KMS-11 (cell line): Measurements from ENCODE around the gene DBNDD1.
"Not testable (repeated sequence)": the region's sequence is repeated elsewhere in the genome, so short reads cannot be mapped to it uniquely, and the experiment has no call there.

ENCODE experiments used
- H2AFZ ChIP-seq: fragments of 200-600 bp; sonication (generic); 2 replicates; pipeline ENCODE4 v1.6.1; 2016; ENCODE audit warnings: antibody characterized with exemption, mixed run types, low read depth
- H3K27ac ChIP-seq: fragments of 200-600 bp; sonication (generic); 2 replicates; pipeline ENCODE4 v1.6.1; 2016; ENCODE audit warnings: mild to moderate bottlenecking, mixed run types
- H3K27me3 ChIP-seq: fragments of 200-600 bp; sonication (generic); 2 replicates; pipeline ENCODE4 v1.6.1; 2017; ENCODE audit warnings: mild to moderate bottlenecking, low read depth, mixed run types, moderate library complexity; ENCODE audit not compliant: insufficient read depth
- H3K36me3 ChIP-seq: fragments of 200-600 bp; sonication (generic); 2 replicates; pipeline ENCODE4 v1.6.1; 2017; ENCODE audit warnings: mild to moderate bottlenecking, mixed run types; ENCODE audit not compliant: insufficient read depth
- H3K4me1 ChIP-seq: fragments of 200-600 bp; sonication (generic); 2 replicates; pipeline ENCODE4 v1.6.1; 2016; ENCODE audit warnings: mild to moderate bottlenecking, low read depth, mixed run types; ENCODE audit not compliant: poor library complexity, severe bottlenecking
- H3K4me2 ChIP-seq: fragments of 200-600 bp; sonication (generic); 2 replicates; pipeline ENCODE4 v1.7.0; 2016; ENCODE audit warnings: mild to moderate bottlenecking, mixed run types
- H3K4me3 ChIP-seq: fragments of 200-600 bp; sonication (generic); IDR thresholded peaks from 2 replicates; pipeline ENCODE4 v1.6.1; 2017; ENCODE audit warnings: low read depth, low read length, mixed read lengths; ENCODE audit not compliant: insufficient read depth
- H3K79me2 ChIP-seq: fragments of 200-600 bp; sonication (generic); 2 replicates; pipeline ENCODE4 v1.6.1; 2016; ENCODE audit warnings: low read depth, mixed run types; ENCODE audit not compliant: insufficient read depth
- H3K9ac ChIP-seq: fragments of 200-600 bp; sonication (generic); 2 replicates; pipeline ENCODE4 v1.6.1; 2016; ENCODE audit warnings: mild to moderate bottlenecking, mixed run types
- H4K20me1 ChIP-seq: fragments of 200-600 bp; sonication (generic); 2 replicates; pipeline ENCODE4 v1.6.1; 2016; ENCODE audit warnings: mild to moderate bottlenecking, mixed run types; ENCODE audit not compliant: insufficient read depth
- CTCF ChIP-seq: fragments of 200-600 bp; sonication (generic); conservative IDR thresholded peaks from 2 replicates; pipeline ENCODE4 v1.6.1; 2017; ENCODE audit warnings: low read depth, mild to moderate bottlenecking, antibody characterized with exemption, low read length, moderate library complexity, mixed read lengths

The DBNDD1 gene

GRCh38 chr16:90018652-90019542 is at the start of gene DBNDD1:
Gene DBNDD1 (minus strand): TSS chr16:90019456. CDS start chr16:90019341, 115 bp downstream.
- no peak for TF ChIP-seq CTCF
- H3K79me2 ChIP-seq, result no peaks in the 10 kb centered on the region
- peak within 1 kb of the TSS; percentile 54; the same call in 1 of the 2 replicates for H2AFZ ChIP-seq
- peak within 1 kb of the TSS; percentile 42; the same call in 1 of the 2 replicates for H3K9ac ChIP-seq
- no peaks in the 10 kb centered on the region for H4K20me1 ChIP-seq
- no peaks in the 10 kb centered on the region for H3K36me3 ChIP-seq
- H3K4me3 ChIP-seq, result no peak within 1 kb of the TSS
- peaks cover 18% of the 10 kb centered on the region for H3K27me3 ChIP-seq
- no peak within 1 kb of the TSS for H3K27ac ChIP-seq
- peak within 1 kb of the TSS; percentile 42 for H3K4me2 ChIP-seq
- H3K4me1 ChIP-seq, result peaks cover 6% of the 10 kb centered on the region

GRCh38 chr16:90061437-90061836 is 42.2 kb upstream of the DBNDD1 start:
- H3K79me2 ChIP-seq, result no peaks in the 10 kb centered on the region
- no peak overlapping the region for H3K27ac ChIP-seq
- H3K4me1 ChIP-seq, result no peaks in the 10 kb centered on the region
- no peak for TF ChIP-seq CTCF
- H4K20me1 ChIP-seq, result no peaks in the 10 kb centered on the region
- H3K9ac ChIP-seq, result no peak overlapping the region
- H2AFZ ChIP-seq, result no peak overlapping the region
- H3K4me2 ChIP-seq, result no peak overlapping the region
- H3K4me3 ChIP-seq, result no peak overlapping the region
- no peaks in the 10 kb centered on the region for H3K36me3 ChIP-seq
- H3K27me3 ChIP-seq, result 0 out of 2 replicates have a peak, but pooled peaks cover 2% of the 10 kb centered on the region

GRCh38 chr16:90057738-90058173 is 38.5 kb upstream of the DBNDD1 start:
- Histone ChIP-seq H2AFZ (no peak overlapping the region), H4K20me1 (no peaks in the 10 kb centered on the region), H3K9ac (no peak overlapping the region), H3K79me2 (no peaks in the 10 kb centered on the region), H3K27ac (no peak overlapping the region), H3K4me2 (no peak overlapping the region), H3K27me3 (0 out of 2 replicates have a peak, but pooled peaks cover 10% of the 10 kb centered on the region), H3K36me3 (no peaks in the 10 kb centered on the region), H3K4me3 (no peak overlapping the region), H3K4me1 (no peaks in the 10 kb centered on the region)
- TF ChIP-seq CTCF, result no peak

- H3K27me3 ChIP-seq, result 0 out of 2 replicates have a peak, but pooled peaks cover 10% of the 10 kb centered on the region
- not testable (repeated sequence) for H3K27ac ChIP-seq, H3K9ac ChIP-seq, H4K20me1 ChIP-seq, H3K36me3 ChIP-seq, H3K79me2 ChIP-seq, H2AFZ ChIP-seq, H3K4me2 ChIP-seq, H3K4me3 ChIP-seq, H3K4me1 ChIP-seq
Measured at GRCh38 chr16:90056521-90056920, 37.3 kb upstream of the DBNDD1 start.

- H3K9ac ChIP-seq, result no peak overlapping the region
- no peaks in the 10 kb centered on the region for H3K4me1 ChIP-seq
- no peak overlapping the region for H3K4me3 ChIP-seq
- TF ChIP-seq CTCF, result no peak
- no peak overlapping the region for H2AFZ ChIP-seq
- no peaks in the 10 kb centered on the region for H4K20me1 ChIP-seq
- H3K27ac ChIP-seq, result no peak overlapping the region
- no peaks in the 10 kb centered on the region for H3K79me2 ChIP-seq
- no peaks in the 10 kb centered on the region for H3K36me3 ChIP-seq
- 0 out of 2 replicates have a peak, but pooled peaks cover 10% of the 10 kb centered on the region for H3K27me3 ChIP-seq
- H3K4me2 ChIP-seq, result no peak overlapping the region
Measured at GRCh38 chr16:90055371-90055770, 36.1 kb upstream of the DBNDD1 start.
